GM18508 (cell line): ENCODE results near the gene PEA15.

Experiments
- ATAC-seq: cut with Tn5 transposase; IDR thresholded peaks from one replicate; pipeline ENCODE4 v1.9.1; 2021; ENCODE audit warnings: moderate number of reproducible peaks; ENCODE audit not compliant: insufficient read depth, unreplicated experiment

The PEA15 gene

DNA sequence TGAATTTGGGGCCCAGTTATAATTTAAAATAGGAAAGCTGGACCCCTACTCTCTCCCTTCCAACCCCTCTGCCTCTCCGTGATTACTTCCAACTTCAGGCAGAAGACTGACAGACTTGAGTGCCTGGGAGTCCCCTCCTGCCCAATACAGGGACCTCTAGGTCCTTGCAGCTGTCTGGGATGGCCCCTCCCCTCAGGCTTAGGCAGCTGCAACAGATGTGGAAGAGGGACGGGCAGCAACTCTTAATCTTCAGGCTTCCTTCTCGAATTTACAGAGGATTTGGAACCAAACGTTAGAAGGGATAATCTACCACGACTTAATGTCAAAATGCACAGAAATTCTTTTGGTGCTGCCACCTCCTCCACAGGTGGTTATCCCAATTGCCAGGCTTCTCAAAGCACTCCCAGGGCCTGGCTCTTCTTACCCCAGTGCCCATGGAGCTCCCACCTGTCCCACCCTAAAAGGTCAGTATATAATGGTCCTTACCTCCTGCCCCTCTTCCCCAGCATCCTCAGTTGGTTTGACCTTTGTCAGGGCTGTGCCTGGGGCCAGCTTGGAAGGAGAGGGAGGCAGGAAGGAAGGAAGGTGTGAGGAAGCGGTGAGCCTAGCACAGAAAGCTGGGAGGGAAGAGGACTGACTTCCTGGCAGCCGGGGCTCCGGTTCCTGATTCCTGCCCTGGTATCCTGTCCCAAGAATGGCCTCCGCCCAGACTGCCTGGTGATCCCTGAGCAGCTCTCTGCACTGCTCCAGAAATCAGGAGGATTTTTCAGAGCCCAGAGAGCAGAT is 2.8 kb downstream of the PEA15 start:
- ATAC-seq: no peak

DNA sequence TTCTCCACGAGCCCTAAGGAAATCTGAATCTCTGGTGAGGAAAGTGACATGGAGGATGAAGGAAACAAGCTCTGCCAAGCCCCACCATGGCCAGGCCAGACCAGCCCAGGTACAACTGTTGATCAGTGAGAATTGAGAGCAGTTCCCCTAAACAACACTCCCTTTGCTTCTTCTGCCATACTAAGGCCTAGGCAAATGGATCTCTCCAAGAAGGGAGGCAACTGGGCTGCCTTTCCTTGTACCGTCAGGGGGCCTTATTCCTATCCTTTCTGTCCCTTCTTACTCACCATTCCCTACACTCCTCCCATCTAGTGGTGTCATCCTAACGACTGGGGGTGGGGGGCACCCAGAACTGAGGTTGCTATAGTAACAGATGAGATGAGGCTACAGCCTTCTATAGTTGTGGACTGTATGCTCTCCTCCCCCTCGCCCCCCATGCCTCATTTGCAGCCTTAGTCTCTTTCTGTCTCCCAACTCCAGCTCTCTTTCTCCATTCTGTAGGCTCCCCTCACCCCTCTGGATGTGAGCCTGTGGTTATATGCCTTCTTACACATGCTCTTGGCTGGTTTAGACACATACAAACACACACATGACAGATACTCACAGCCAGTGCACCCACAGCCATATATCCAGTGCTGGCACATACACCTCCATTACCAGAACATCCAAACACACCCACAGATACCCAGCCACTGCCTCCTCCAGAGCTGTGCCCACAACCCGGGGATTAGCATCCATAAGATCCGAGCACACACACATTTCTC is 3.6 kb downstream of the PEA15 start:
- ATAC-seq: no peak

- ATAC-seq: no peak
These were observed 4.3 kb downstream of the PEA15 start for GRCh38 chr1:160209321-160210046.

- ATAC-seq: no peak
These were observed 5.4 kb downstream of the PEA15 start for GRCh38 chr1:160210561-160210960.

DNA sequence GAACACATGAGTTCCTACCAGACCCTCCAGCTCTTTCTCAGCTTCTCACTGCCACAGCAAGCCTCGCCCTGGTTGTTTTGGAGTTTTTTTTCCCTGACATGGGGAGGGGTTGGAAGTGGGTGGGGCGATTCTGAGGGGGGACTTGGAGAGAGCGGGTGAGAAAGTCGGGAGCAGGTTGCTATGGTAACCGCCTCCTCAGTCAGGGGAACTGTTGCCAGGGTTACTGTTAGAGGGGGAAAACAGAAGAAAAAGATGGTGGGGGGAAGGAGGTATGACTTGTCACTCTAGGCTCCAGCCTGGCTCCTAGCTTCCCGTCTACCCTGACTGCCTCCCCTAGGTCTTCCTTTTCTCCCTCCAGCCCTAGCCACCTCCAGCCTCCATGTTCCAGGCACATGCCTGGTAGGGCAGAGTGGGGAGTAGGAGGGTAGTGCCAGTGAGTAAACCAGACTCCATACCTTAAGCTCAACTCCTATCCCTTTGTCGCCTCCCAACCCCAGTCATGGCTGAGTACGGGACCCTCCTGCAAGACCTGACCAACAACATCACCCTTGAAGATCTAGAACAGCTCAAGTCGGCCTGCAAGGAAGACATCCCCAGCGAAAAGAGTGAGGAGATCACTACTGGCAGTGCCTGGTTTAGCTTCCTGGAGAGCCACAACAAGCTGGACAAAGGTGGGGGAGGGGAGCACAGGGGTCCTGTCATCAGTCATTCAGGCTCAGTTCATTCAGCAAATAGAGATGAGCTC is 6.0 kb downstream of the PEA15 start:
- ATAC-seq: no peak

DNA sequence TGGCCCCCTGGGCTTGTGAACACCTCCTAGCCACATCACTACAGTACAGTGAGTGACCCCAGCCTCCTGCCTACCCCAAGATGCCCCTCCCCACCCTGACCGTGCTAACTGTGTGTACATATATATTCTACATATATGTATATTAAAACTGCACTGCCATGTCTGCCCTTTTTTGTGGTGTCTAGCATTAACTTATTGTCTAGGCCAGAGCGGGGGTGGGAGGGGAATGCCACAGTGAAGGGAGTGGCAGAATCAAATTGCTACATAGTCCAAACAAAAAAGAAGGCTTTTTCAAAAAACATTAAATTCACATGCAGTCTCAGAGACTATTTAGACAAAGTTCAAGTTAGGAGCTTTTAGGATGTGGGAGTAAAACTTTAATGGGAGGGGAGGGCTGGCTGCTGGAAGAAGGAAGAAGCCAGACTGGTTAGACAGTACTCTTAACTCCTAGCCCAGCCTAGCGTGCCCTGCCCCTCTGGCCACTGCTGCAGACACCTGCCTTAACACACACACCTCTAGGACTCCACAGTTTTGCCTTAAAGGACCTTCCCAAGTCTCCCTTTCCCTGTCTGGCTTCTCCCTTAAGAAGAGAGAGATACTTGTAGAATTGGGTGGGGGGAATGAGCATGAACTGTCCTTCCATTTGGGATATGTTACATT is 9.4 kb downstream of the PEA15 start:
- ATAC-seq: no peak

GRCh38 chr1:160216301-160216700 is 11.1 kb downstream of the PEA15 start:
- no peak for ATAC-seq

DNA sequence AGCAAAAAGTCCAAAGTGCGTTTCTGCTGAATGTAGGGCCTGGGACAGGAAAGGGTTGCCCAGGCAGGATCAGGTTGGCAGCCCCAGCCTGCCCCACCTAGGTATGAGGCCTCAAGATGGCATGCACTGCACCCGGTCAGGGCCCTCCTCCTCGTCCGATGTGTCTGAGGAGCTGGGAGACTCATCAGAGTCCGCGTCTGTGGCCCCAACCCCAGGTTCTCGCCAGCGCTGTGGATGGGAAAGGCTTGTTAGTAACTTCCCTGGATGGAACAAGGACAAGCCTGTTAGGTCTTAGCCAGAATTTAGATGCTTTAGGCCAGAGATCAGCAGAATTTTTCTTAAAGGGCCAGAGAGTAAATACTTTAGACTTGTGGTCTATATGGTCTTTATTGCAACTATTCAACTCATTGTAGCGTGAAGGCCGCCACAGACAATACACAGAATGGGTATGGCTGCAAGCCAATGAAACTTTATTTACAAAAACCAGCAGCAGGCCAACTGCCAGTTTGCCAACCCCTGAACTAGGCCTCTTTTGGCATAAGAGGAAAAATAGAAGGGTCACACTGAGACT is 12.4 kb downstream of the PEA15 start:
- no peak for ATAC-seq

- ATAC-seq: no peak
These were observed 14.1 kb downstream of the PEA15 start for GRCh38 chr1:160219062-160219929.

DNA sequence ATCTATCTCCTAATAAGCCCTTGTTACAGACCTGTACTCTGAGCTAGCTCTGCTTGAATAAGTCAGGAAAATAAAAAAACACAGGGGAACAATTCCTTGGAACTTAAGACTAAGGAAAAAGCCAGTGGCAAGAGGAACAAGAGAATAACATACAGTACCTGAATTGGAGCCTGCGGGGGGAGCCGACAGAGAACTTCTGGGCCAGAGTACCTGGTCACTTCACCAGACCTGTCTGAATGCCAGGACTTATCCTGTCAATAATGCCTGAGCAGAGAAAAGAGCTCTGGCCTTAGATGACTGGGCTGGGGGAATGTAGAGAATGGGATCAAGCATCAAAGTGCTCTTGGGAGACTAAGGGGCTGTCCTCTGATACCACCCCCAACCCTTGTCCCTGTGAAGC is 15.1 kb downstream of the PEA15 start:
- ATAC-seq: no peak

- ATAC-seq: no peak
These were observed 15.9 kb downstream of the PEA15 start for GRCh38 chr1:160221089-160221488.

GRCh38 chr1:160222546-160222945 is 17.4 kb downstream of the PEA15 start:
- no peak for ATAC-seq

- no peak for ATAC-seq
These were observed 19.4 kb downstream of the PEA15 start for GRCh38 chr1:160224606-160225005.

DNA sequence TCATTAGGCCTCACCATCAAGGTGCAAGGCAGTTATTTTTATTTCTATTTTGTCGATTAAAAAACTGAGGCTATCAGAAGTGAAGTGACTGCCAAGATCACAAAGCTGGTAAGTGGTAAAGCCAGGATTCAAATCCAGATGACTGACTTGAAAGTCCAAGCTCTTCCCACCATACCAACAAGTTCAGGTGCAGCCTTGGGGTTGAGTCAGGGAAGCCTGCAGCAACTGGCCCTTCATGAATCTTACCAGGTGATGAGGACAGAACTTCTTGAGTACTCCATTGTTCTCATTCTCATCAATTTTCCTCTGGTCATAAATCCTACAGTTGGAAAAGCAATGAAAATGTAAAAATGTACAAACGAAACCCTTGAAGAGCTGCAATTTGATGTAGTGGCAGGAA is 20.2 kb downstream of the PEA15 start:
- no peak for ATAC-seq

GRCh38 chr1:160226623-160227022 is 21.4 kb downstream of the PEA15 start:
- no peak for ATAC-seq

DNA sequence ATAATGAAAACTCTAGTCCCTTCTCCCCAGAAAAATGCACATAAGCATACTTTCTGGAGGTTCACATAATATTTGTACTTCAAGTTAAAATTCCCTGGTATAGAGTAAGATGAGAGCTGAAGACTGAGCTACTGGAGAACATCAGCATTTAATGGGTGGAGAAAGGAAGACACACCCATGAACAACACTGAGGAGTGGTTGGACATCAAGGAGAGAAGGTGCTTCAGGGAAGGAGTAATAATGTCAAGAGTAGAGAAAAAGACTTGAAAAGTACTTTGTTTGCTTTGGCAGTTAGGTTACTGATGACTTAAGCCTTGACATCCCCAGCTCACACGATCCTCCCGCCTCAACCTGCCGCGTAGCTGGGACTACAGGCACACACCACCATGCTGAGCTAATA is 21.9 kb downstream of the PEA15 start:
- ATAC-seq: no peak

DNA sequence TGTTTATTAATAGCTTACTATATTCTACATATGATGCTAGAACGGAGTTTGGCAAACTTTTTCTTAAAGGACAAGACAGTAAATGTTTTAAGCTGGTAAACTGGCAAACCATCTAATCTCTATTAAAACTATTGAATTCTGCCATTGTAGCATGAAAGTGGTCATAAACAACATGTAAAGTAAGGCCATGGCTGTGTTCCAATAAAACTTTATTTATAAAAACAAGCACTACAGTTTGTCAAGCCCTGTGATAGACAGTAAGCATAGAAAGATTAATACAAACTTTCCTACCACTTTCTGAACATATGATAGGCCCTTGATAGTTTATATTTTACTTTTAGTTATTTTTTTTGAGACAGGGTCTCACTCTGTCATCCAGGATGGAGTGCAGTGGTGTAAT is 22.4 kb downstream of the PEA15 start:
- ATAC-seq: no peak

DNA sequence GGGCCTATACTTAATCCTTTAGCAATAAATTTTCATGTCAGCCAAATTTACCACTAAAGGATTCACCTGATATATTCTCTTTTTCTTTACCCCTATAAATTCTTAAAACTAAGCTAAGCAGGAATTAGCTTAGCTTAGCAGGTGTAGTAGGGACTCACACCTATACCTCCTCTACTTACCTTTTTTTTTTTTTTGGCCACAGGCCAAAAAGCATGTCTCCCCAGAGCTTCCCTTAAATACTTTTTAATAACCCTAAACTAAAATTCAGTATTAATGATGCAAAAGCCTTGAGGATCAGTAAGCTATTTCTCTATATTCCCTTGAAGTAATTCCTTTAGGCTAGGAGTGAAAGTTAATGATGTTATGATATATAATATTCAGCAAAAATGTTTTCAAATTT is 23.2 kb downstream of the PEA15 start:
- no peak for ATAC-seq

DNA sequence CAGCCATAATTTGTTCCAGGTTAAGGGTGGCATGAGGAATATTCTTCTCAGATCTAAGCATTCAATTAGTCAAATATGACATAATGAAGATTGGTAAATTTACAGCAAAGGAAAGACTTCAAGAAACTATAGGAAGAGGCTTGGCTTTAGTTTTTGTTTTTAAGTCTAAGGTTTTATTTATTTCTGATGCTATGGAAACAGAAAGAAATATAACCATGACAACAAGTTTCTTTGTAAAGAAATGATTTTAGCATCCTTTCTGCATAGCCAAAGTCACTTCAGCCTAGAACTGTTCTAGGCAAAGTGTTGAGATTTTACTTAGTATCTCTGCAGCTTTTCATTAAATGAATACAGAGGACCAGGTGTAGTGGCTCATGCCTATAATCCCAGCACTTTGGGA is 27.7 kb downstream of the PEA15 start:
- ATAC-seq: no peak
